Adrenal gland (tissue), 5 donors: Measurements from ENCODE around the gene MTMR4.

ENCODE experiments used
- CTCF ChIP-seq, 6 experiments: fragments of 450-650 bp in 4 of 6; fragments of 200-600 bp in 2 of 6; sonication (generic) in 1 of 6; IDR thresholded peaks; 1 replicate in 5 of 6; 2 replicates in 1 of 6; pipeline versions ENCODE4 v1.5.1 to v1.8.0; 2016 to 2021; ENCODE audit warnings: antibody characterized with exemption in 6 of 6, mild to moderate bottlenecking in 2 of 6, moderate library complexity in 1 of 6
- POLR2A ChIP-seq, 2 donors: fragments of 450-650 bp; IDR thresholded peaks; one replicate each; pipeline ENCODE4 v1.6.1; 2017; ENCODE audit warnings: antibody characterized with exemption in 2 of 2, mild to moderate bottlenecking in 2 of 2, moderate library complexity in 1 of 2
- donor health status: DM: no; HTN: no; CAD: no.

GRCh38 chr17:58536542-58536941 lies 22.1 kb upstream of the MTMR4 start:
- TF ChIP-seq POLR2A (IDR thresholded peaks at IDR 0.05) (no peak), CTCF (IDR thresholded peaks at IDR 0.05) (no peak)
